HG03103 (cell line): Measurements from ENCODE around the gene DLEC1.
A peak's percentile ranks its signal among the peaks of the same experiment; 100 is the strongest.
"Not testable (repeated sequence)": the region's sequence is repeated elsewhere in the genome, so short reads cannot be mapped to it uniquely, and the experiment has no call there.

ENCODE experiments used
- ATAC-seq: cut with Tn5 transposase; IDR thresholded peaks from one replicate; pipeline ENCODE4 v1.9.1; 2021; ENCODE audit warnings: low read depth; ENCODE audit not compliant: unreplicated experiment

The DLEC1 gene

GRCh38 chr3:38149708-38150107, 110.7 kb downstream of the DLEC1 start:
- ATAC-seq = no peak

GRCh38 chr3:38150780-38151528, 111.9 kb downstream of the DLEC1 start:
- no peak for ATAC-seq

- ATAC-seq = no peak
These were observed 112.8 kb downstream of the DLEC1 start for GRCh38 chr3:38151667-38152265.

DNA sequence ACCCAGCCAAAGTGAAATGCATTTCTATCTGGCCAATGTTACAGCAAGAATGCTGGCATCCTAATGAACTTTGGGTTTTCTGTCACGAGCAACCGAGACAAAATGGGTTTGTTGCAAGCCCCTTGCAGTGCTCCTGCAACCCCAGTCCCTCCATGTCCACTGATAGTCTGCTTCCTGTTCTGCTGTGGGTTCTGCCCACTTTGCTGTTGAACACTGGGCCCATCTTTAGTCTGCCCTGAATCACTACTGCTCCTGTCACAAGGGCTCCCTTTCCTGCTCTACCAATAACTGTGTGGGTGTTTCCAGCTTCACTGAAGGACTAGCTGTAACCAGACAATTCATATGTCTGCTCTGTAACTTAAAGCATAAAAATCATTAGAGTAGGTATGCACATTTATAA, 113.6 kb downstream of the DLEC1 start:
- ATAC-seq = no peak

DNA sequence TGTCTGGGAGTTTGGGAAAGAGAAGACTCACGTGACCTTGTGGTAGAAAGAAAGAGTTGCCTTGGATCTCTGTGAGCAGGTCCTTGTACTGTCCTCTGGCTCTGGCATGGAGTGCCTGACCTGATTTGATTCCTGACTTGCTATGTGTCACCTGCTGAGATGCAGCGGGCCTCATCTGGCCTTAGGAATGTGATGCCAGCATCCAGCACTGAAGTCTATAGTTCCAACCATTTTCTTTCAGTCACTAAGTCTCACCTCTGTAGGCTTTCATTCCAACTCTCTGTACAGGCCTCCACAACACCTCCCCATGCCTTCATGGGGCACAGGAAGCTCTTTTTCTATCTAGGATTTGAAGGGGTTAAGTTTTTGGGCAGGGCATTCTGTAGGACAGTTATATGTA, 114.2 kb downstream of the DLEC1 start:
- ATAC-seq = no peak

- no peak for ATAC-seq
These were observed 115.1 kb downstream of the DLEC1 start for GRCh38 chr3:38154033-38154494.

GRCh38 chr3:38154625-38155255, 115.7 kb downstream of the DLEC1 start:
- ATAC-seq = no peak

DNA sequence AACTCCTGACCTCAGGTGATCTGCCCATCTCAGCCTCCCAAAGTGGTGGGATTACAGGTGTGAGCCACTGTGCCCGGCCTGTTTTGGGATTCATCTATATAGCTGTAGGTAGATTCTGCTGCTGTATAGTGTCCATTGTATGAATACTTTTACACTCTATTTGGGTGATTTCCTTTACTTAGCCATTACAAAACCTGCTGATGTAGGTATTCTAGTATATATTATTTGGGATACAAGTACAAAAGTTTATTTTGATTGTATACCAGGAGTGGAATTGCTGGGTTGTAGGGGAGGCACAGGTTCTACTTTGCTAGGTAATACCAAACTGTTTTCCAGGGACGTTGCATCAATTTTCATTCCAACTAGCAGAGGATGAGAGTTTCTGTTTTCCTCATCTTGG, 116.8 kb downstream of the DLEC1 start:
- no peak for ATAC-seq

GRCh38 chr3:38157117-38157516, 118.1 kb downstream of the DLEC1 start:
- no peak for ATAC-seq

DNA sequence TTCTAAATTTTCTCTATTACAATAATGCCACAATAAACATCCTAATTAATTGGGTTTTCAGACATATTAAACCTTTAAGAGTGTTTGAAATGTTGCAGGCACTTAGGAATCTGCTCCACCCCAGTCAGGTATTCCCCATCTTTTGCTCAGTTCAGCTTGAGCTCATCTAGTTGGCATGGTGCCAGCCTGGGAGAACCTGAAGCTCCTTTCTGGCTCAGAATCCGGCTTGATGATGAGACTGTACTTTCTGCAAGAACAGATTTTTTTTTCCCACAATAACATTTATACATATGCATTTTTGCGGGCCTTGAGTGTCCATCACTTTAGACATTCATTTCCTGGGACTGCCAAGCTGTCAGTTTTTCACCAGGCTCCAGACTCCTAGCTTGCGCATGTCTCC, 118.6 kb downstream of the DLEC1 start:
- no peak for ATAC-seq

DNA sequence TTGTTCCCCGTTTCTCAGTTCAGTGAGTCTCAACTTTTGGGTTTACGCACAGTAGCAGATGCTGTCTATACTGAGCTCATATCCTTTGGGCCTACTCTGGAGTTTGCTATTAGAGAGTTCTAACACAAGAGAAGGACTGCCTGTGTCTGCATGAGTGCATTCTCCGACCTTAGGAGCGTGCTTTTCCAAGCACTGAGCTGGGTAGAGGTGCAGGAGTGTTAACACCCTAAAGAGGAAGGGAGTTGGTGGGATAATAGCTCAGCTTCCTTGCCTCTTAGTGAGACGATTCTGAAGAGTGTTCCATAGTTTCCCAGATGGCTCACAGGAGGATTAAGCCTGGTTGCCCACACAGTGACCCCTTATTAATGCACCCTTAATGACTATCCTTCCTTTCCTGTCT, 119.5 kb downstream of the DLEC1 start:
- ATAC-seq = no peak

DNA sequence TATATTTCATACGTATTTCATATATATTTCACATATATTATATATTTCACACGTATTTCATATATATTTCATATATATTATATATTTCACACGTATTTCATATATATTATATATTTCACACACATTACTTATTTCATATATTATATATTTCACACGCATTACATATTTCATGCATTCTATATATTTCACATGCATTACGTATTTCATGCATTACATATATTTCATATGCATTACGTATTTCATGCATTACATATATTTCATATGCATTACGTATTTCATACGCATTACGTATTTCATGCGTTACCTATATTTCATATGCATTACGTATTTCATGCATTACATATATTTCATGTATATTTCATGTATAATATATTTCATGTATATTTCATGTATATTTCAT, 121.7 kb downstream of the DLEC1 start:
- not testable (repeated sequence) for ATAC-seq

DNA sequence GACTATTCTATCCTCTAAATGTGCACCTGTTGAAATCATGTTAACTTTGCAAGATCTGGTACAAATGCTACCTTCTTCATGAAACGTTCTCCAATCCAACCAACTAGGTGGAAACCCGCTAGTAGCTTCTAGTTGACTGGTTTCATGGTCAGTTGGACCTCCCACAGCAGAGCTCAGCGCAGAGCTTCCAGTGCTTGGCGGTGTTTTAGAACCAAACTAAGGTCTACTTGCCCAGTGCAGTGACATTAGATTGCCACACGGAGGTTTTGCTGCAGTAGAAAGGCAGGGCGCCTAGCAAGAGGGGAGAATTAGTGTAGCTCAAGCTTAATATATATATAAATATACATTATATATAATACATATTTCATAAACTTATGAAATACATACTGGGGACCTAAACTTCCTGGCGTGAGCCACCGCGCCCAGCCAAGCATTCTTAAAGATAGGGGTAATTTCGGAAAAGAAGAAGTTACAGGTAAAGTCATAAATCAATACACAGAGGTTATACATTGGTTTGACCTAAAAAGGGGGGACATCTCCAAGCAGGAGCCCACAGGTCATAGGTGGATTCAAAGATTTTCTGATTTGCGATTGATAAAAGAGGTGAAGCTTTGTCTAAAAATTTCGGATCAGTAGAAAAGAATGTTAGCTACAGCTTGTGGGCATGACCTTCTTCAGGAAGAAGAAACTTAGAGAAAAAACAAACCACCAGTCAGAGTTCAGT, 124.3 kb downstream of the DLEC1 start:
- ATAC-seq = no peak

DNA sequence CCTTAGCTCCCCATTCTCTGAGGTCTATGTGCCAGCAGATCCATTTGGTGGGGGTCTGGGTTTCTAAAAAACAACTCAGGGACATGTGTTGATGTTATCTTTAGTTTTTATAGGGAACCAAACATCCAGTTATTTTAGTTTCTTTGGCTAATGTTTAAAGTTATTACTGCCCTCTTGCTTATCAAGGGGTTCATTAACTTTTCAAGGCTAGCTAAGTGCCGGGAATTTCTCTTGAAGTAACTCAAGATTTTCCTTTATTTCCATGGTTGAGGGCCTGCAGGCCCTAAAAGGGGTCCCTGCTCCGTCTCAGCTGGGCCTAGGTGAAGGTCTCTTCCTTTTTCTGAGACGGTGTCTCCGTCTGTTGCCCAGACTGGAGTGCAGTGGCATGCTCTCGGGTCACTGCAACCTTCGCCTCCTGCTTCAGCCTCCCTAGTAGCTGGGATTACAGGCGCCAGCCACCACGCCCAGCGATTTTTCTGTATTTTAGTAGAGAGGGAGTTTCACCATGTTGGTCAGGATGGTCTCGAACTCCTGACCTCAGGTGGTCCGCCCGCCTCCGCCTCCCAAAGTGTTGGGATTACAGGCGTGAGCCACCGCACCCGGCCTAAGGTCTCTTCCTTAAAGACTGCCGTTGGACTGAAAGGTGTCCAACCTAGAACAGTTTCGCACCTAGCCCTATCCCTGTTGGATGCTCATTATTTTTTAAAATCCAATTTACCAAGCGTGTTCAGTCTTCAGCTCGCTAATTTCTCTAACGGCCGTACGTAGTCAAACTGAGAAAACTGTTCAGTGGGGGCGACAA, 125.0 kb downstream of the DLEC1 start:
- ATAC-seq = no peak

GRCh38 chr3:38164643-38164951, 125.6 kb downstream of the DLEC1 start:
- ATAC-seq = no peak

DNA sequence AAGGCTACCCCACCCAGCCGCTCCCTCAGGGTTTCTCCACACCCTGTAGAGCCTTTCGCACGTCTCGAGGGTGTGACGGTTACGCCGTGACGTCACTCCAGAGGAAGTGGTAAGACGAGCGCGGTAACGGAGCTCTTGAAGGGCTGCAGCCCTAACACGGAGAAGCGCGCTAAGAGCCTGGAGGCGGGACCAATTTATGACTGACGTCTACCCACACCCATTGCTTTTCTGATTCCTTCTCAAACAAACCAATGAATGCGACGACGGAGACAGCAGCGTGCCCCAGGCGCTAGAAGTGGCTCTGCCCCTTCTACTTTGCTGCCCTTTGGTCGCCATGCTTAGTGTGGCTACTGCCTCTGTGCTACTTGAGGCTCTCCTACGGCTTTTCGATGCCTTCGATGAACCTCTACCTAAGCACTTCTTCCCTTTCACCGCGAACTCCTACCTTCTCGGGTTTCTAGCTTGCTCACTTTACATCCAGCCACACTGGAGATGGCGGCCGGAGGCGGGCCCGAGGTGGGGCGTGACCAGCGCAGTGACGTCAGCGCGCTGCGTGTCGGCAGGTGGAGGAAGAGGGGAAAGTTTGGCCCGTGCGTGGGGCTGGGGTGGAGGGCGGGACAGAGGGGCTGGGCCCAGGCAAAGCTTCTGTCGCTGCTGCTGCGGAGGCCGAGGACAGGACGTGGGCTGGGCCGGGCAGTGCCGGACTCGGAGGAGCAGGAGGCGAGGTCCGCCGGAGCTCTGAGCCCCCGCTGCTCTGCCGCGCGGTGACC, 126.1 kb downstream of the DLEC1 start, which contains the start of gene OXSR1:
TSS of gene OXSR1 (plus strand) at position 586 of the 770 bp plus-strand sequence. CDS start 340 bp downstream, outside the sequence.
- ATAC-seq = peak; percentile 86

DNA sequence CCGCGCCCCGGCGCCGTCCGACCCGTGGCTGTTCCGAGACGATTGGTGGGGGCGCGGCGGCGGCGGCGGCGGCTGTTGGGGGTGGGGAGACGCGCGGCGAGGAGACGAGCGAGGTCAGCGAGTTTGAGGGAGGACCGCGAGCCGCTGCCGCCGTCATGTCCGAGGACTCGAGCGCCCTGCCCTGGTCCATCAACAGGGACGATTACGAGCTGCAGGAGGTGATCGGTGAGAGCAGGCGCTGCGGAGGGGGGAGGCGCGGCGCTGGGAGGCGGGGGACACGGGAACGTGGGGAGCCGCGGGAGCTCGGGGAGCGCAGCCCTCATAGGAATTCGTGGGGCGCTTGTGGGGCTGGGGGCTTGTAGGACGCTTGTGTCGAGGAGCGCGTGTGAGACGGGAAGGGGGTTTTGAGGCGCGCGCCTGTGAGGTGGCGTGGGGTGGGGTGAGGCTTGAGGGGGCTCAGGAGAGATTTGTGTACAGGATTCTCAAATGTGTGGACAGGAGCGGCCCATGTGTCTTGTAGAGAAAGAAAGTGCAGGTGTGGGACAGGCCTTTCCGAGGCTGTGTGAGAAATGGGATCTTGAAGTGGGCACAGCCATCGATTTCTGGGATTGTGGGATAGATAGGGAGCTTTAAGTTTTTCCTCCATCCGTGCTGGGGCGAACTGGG, 126.8 kb downstream of the DLEC1 start:
- no peak for ATAC-seq

- no peak for ATAC-seq
These were observed 128.6 kb downstream of the DLEC1 start for GRCh38 chr3:38167591-38167990.
